Suprapubic skin (tissue), 4 donors: Measurements from ENCODE around the gene FOXJ3. TPM values are rescaled to one million over a fixed set of nuclear protein-coding genes. Genes with fewer than 3 reads are reported as not detected.

ENCODE experiments used
- DNase-seq, 2 donors: peaks; one replicate each; pipeline ENCODE4 v3.0.0-alpha.2; 2019; ENCODE audit warnings: low spot score in 2 of 2
- H3K27ac ChIP-seq: fragments of 200-600 bp; sonication (generic); one replicate; pipeline ENCODE4 v1.5.1; 2019
- H3K27me3 ChIP-seq: fragments of 200-600 bp; sonication (generic); one replicate; pipeline ENCODE4 v1.5.1; 2019
- H3K36me3 ChIP-seq: fragments of 200-600 bp; sonication (generic); one replicate; pipeline ENCODE4 v1.5.1; 2019
- H3K4me1 ChIP-seq: fragments of 200-600 bp; sonication (generic); one replicate; pipeline ENCODE4 v1.5.1; 2019
- H3K4me3 ChIP-seq: fragments of 200-600 bp; sonication (generic); one replicate; pipeline ENCODE4 v1.5.1; 2019; ENCODE audit warnings: mild to moderate bottlenecking
- H3K9me3 ChIP-seq: fragments of 200-600 bp; sonication (generic); one replicate; pipeline ENCODE4 v1.5.1; 2019
- CTCF ChIP-seq, 2 donors: fragments of 200-600 bp in 1 of 2; fragments of 450-650 bp in 1 of 2; sonication (generic) in 1 of 2; IDR thresholded peaks; one replicate each; pipeline ENCODE4 v1.5.1; 2016 to 2019; ENCODE audit warnings: antibody characterized with exemption in 2 of 2, mild to moderate bottlenecking in 1 of 2, moderate library complexity in 1 of 2
- EP300 ChIP-seq: sonication (generic); formaldehyde crosslinking; IDR thresholded peaks from one replicate; pipeline ENCODE4 v1.6.1; 2017; ENCODE audit warnings: antibody characterized with exemption
- POLR2A ChIP-seq, 2 donors: fragments of 450-650 bp; IDR thresholded peaks; one replicate each; pipeline ENCODE4 v1.6.1; 2017; ENCODE audit warnings: antibody characterized with exemption in 2 of 2, mild to moderate bottlenecking in 2 of 2, moderate library complexity in 2 of 2
- POLR2AphosphoS5 ChIP-seq, 3 donors: sonication (generic); formaldehyde crosslinking; IDR thresholded peaks; one replicate each; pipeline ENCODE4 v1.6.1; 2017; ENCODE audit warnings: antibody characterized with exemption in 3 of 3
- WGBS: methylation state at CpG from one replicate; pipeline ENCODE4 v1.1.5; 2018; 5-methylcytosine and 5-hydroxymethylcytosine counted together
- total RNA-seq, 4 donors: library from RNA; depleted of rRNA; stranded (reverse); fragments of >200 nt; gene quantifications; one replicate each; pipeline ENCODE4 v1.1.0, GENCODE V29; 2016

The FOXJ3 gene
- total RNA-seq, 4 donors from 2014 or later: 37.0 to 71.0 (median 41.1) TPM

GRCh38 chr1:42198251-42198650 lies 136.8 kb downstream of the FOXJ3 start:
- H3K4me3 ChIP-seq: no peak overlapping the region
- no peak overlapping the region for H3K27ac ChIP-seq
- H3K9me3 ChIP-seq: no peaks in the 10 kb centered on the region
- H3K36me3 ChIP-seq: peaks cover 46% of the 10 kb centered on the region
- H3K4me1 ChIP-seq: no peaks in the 10 kb centered on the region
- TF ChIP-seq EP300 (no peak), POLR2A (IDR thresholded peaks at IDR 0.05) (no peak), CTCF (IDR thresholded peaks at IDR 0.05) (no peak), POLR2AphosphoS5 (IDR thresholded peaks at IDR 0.05) (no peak)
- DNase-seq: no peak
- no peaks in the 10 kb centered on the region for H3K27me3 ChIP-seq
- 96% methylated on average over 5 of the region's 5 CpGs for WGBS

GRCh38 chr1:42195841-42196240 lies 139.2 kb downstream of the FOXJ3 start:
- H3K4me1 ChIP-seq: no peaks in the 10 kb centered on the region
- H3K4me3 ChIP-seq: no peak overlapping the region
- H3K36me3 ChIP-seq: peaks cover 38% of the 10 kb centered on the region
- TF ChIP-seq CTCF (IDR thresholded peaks at IDR 0.05) (no peak), POLR2A (IDR thresholded peaks at IDR 0.05) (no peak), EP300 (no peak), POLR2AphosphoS5 (IDR thresholded peaks at IDR 0.05) (no peak)
- no peaks in the 10 kb centered on the region for H3K27me3 ChIP-seq
- no peak for DNase-seq
- H3K27ac ChIP-seq: no peak overlapping the region
- H3K9me3 ChIP-seq: no peaks in the 10 kb centered on the region
- WGBS: 89% methylated on average over 3 of the region's 3 CpGs

GRCh38 chr1:42192106-42192505 lies 142.9 kb downstream of the FOXJ3 start:
- no peak overlapping the region for H3K27ac ChIP-seq
- H3K36me3 ChIP-seq: peaks cover 52% of the 10 kb centered on the region
- H3K27me3 ChIP-seq: no peaks in the 10 kb centered on the region
- no peak overlapping the region for H3K4me3 ChIP-seq
- no peak for DNase-seq
- TF ChIP-seq POLR2A (IDR thresholded peaks at IDR 0.05) (no peak), CTCF (IDR thresholded peaks at IDR 0.05) (no peak), POLR2AphosphoS5 (IDR thresholded peaks at IDR 0.05) (no peak), EP300 (no peak)
- no peaks in the 10 kb centered on the region for H3K9me3 ChIP-seq
- WGBS: 68% methylated on average over 4 of the region's 4 CpGs
- no peaks in the 10 kb centered on the region for H3K4me1 ChIP-seq

- H3K9me3 ChIP-seq: no peaks in the 10 kb centered on the region
- H3K4me3 ChIP-seq: no peak overlapping the region
- peaks cover 53% of the 10 kb centered on the region for H3K36me3 ChIP-seq
- no peaks in the 10 kb centered on the region for H3K4me1 ChIP-seq
- DNase-seq: no peak
- TF ChIP-seq CTCF (IDR thresholded peaks at IDR 0.05) (no peak), POLR2A (IDR thresholded peaks at IDR 0.05) (no peak), EP300 (no peak), POLR2AphosphoS5 (IDR thresholded peaks at IDR 0.05) (no peak)
- H3K27ac ChIP-seq: no peak overlapping the region
- WGBS: 92% methylated on average over 8 of the region's 8 CpGs
- H3K27me3 ChIP-seq: no peaks in the 10 kb centered on the region
Observed at GRCh38 chr1:42191319-42191718, 143.7 kb downstream of the FOXJ3 start.

GRCh38 chr1:42189931-42190853 lies 144.8 kb downstream of the FOXJ3 start:
- H3K4me1 ChIP-seq: no peaks in the 10 kb centered on the region
- no peaks in the 10 kb centered on the region for H3K27me3 ChIP-seq
- no peak overlapping the region for H3K27ac ChIP-seq
- 90% methylated on average over 6 of the region's 6 CpGs for WGBS
- H3K9me3 ChIP-seq: no peaks in the 10 kb centered on the region
- no peak overlapping the region for H3K4me3 ChIP-seq
- DNase-seq: no peak
- peaks cover 46% of the 10 kb centered on the region for H3K36me3 ChIP-seq
- TF ChIP-seq EP300 (no peak), POLR2A (IDR thresholded peaks at IDR 0.05) (no peak)
